Cardiac fibroblast (primary cell): ENCODE measurements around the gene CKS2.
A peak's percentile ranks its signal among the peaks of the same experiment; 100 is the strongest.

ENCODE experiments used
- DNase-seq, 2 donors: peaks; one replicate each; pipeline versions ENCODE4 v3.0.0 to v3.0.0-alpha.2; 2010; ENCODE audit warnings: low read depth in 2 of 2
- H3K4me3 ChIP-seq, 2 donors: replicated peaks in 1 of 2; 1 replicate in 1 of 2; 2 replicates in 1 of 2; pipeline ENCODE4 v1.5.1; 2011; ENCODE audit warnings: low read depth in 2 of 2, low read length in 2 of 2, mild to moderate bottlenecking in 2 of 2, moderate library complexity in 1 of 2
- CTCF ChIP-seq: IDR thresholded peaks from one replicate; pipeline ENCODE4 v1.5.1; 2011; ENCODE audit warnings: low read depth, mild to moderate bottlenecking, low read length, inconsistent platforms

The CKS2 gene

GRCh38 chr9:89319015-89319905 lies 8.3 kb downstream of the CKS2 start:
- no peak for DNase-seq
- no peak for TF ChIP-seq CTCF
- peak overlapping the region; percentile 59 to 70 for H3K4me3 ChIP-seq

GRCh38 chr9:89323390-89323789 lies 12.4 kb downstream of the CKS2 start:
- no peak for TF ChIP-seq CTCF
- no peak overlapping the region for H3K4me3 ChIP-seq
- no peak for DNase-seq

GRCh38 chr9:89325733-89326132 lies 14.7 kb downstream of the CKS2 start:
- DNase-seq, result no peak
- H3K4me3 ChIP-seq, result no peak overlapping the region
- TF ChIP-seq CTCF, result no peak

GRCh38 chr9:89328064-89328463 lies 17.1 kb downstream of the CKS2 start:
- no peak overlapping the region for H3K4me3 ChIP-seq
- TF ChIP-seq CTCF, result no peak
- DNase-seq, result peak in 1 of 2 donors; percentile 30

- TF ChIP-seq CTCF, result no peak
- H3K4me3 ChIP-seq, result no peak overlapping the region
- no peak for DNase-seq
Measured at GRCh38 chr9:89329917-89330316, 18.9 kb downstream of the CKS2 start.

GRCh38 chr9:89330513-89330912 lies 19.5 kb downstream of the CKS2 start:
- H3K4me3 ChIP-seq, result no peak overlapping the region
- no peak for DNase-seq
- no peak for TF ChIP-seq CTCF
